Measurements from ENCODE around the gene CHN1.

The CHN1 gene

GRCh38 chr2:174749793-174750192 is 255.4 kb downstream of the CHN1 start:
- TF ChIP-seq REST (IDR thresholded peaks at IDR 0.05; ENCODE audit: insufficient read depth in 1 of 2, low read depth in 2 of 2, low read length in 2 of 2), result no peak
- no peak for TF ChIP-seq SIN3A (IDR thresholded peaks at IDR 0.05; ENCODE audit: borderline replicate concordance, insufficient read depth, low read length)
- TF ChIP-seq TAF1 (IDR thresholded peaks at IDR 0.05; ENCODE audit: borderline replicate concordance, insufficient read depth, low read length), result no peak
- no peak for TF ChIP-seq FOXP2 (optimal IDR thresholded peaks at IDR 0.05; ENCODE audit: borderline replicate concordance, extremely low read depth, extremely low read length, insufficient read depth)
- no peak for TF ChIP-seq POLR2AphosphoS5 (IDR thresholded peaks at IDR 0.05; ENCODE audit: low read depth, low read length)

GRCh38 chr2:174748948-174749347 is 256.2 kb downstream of the CHN1 start:
- TF ChIP-seq TAF1 (IDR thresholded peaks at IDR 0.05; ENCODE audit: borderline replicate concordance, insufficient read depth, low read length) (no peak), REST (IDR thresholded peaks at IDR 0.05; ENCODE audit: insufficient read depth in 1 of 2, low read depth in 2 of 2, low read length in 2 of 2) (no peak), POLR2AphosphoS5 (IDR thresholded peaks at IDR 0.05; ENCODE audit: low read depth, low read length) (no peak), SIN3A (IDR thresholded peaks at IDR 0.05; ENCODE audit: borderline replicate concordance, insufficient read depth, low read length) (no peak), FOXP2 (optimal IDR thresholded peaks at IDR 0.05; ENCODE audit: borderline replicate concordance, extremely low read depth, extremely low read length, insufficient read depth) (no peak)
